Measurements from ENCODE around the gene KDELR3.
"Not testable (repeated sequence)": the region's sequence is repeated elsewhere in the genome, so short reads cannot be mapped to it uniquely, and the experiment has no call there.

The KDELR3 gene

DNA sequence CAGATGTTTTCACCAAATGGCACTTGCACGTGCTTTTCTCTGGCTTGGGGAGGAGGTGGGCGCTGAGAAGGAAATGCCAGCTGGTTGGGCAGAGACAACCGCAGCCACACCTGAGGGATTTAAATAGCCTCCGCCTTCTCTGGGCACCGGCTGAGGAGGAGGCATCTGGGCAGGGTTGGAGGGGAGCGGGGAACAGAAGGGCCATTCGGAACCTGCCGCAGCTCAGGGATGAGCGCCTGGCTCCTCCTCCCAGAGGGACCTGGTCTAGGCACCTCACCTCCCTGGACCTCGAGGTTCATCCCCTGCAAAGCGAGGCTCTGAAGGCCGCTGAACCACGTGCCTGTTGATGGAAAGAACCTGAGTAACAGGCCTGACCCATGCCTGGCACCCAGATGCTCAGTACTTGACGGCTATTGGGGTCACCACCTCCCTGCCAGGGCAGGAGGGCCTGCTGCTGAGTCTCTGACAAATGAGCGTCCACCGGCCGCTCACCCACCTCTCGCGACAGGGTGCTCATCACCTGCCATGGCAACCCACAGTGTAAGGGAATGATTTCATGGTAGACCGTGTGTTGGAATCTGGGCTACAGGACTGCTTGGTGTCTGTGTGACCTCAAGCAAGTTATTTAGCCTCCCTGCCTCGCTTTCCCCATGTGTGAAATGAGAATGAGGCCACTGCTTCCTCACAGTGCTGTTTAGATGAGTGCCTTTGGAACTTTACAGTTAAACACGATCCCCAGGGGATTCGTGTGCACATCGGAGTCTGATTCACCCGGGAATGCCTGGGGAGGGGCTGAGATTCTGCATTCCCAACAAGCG, 2.0 kb upstream of the KDELR3 start:
- DNase-seq (ENCODE audit: extremely low read depth, low read depth), result no peak
- TF ChIP-seq, protein P1, sequence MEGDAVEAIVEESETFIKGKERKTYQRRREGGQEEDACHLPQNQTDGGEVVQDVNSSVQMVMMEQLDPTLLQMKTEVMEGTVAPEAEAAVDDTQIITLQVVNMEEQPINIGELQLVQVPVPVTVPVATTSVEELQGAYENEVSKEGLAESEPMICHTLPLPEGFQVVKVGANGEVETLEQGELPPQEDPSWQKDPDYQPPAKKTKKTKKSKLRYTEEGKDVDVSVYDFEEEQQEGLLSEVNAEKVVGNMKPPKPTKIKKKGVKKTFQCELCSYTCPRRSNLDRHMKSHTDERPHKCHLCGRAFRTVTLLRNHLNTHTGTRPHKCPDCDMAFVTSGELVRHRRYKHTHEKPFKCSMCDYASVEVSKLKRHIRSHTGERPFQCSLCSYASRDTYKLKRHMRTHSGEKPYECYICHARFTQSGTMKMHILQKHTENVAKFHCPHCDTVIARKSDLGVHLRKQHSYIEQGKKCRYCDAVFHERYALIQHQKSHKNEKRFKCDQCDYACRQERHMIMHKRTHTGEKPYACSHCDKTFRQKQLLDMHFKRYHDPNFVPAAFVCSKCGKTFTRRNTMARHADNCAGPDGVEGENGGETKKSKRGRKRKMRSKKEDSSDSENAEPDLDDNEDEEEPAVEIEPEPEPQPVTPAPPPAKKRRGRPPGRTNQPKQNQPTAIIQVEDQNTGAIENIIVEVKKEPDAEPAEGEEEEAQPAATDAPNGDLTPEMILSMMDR (IDR thresholded peaks at IDR 0.05; ENCODE audit: low read depth, low read length), result no peak

DNA sequence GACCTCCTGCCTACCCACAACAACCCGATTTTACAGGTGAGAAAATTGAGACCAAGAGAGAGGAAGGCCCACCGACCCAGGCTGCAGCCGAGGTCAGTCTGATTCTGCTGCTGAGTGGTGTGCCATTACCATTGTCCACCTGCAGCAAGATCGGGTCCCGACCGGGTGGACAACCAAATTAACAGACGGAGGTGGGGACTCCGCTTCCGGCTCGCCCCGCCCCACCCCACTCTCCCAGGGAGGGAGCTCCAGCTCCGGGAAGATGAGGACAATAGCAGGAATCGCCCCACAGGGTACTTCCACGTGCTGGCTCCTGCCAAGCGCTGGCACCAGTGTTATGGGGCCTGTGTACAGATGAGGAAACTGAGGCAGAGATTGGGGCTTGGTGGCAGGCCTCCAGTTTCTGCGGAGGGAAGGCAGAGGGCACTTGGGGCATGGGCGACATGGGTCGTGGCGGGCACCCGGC, 425 bp upstream of the KDELR3 start:
- no peak for DNase-seq (ENCODE audit: extremely low read depth, low read depth)
- TF ChIP-seq, protein P1 (IDR thresholded peaks at IDR 0.05; ENCODE audit: low read depth, low read length), result no peak

DNA sequence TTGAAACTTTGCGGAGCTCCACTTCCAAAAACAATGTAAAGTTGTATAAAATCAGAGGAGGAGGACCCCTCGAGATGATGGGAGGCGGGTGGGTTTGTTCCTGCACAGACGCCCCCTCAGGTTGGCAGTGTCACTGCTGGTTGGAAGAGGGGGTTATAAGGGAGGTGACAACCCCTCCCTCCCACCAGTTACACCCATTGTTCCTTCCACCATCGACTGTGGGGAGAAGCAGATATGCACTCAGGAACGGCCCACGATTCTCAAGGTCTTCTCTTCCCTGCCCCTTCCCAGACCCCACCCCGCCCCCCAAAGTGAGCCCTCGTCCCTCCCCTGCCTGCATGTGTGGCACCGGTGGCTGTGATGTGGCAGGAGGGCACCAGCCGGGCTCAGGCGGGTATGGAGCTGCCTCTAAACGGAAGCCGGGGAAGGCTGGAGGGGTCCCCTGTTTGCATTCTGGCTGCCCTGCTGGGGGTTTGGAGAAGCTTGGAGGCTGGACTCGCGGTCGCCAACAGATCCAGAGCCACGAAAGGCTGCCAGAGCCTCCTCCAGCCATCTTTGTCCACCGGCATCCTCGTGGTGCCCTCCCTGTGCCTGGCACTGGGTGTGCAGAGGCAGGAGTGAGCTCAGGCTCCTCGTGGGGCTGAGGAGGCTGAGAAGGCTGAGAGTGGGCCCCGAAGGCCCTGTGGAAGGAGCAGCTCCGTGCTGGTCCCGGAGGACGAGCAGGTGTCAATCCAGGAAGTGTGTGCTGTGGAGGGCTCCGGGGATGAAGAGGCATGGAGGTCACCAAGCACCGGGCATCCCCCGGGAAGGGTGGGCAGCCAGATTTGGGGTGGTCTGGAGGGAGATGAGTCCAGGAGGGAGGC, 778 bp downstream of the KDELR3 start:
- TF ChIP-seq, protein P1 (IDR thresholded peaks at IDR 0.05; ENCODE audit: low read depth, low read length), result peak; percentile 29
- DNase-seq (ENCODE audit: extremely low read depth, low read depth), result no peak

DNA sequence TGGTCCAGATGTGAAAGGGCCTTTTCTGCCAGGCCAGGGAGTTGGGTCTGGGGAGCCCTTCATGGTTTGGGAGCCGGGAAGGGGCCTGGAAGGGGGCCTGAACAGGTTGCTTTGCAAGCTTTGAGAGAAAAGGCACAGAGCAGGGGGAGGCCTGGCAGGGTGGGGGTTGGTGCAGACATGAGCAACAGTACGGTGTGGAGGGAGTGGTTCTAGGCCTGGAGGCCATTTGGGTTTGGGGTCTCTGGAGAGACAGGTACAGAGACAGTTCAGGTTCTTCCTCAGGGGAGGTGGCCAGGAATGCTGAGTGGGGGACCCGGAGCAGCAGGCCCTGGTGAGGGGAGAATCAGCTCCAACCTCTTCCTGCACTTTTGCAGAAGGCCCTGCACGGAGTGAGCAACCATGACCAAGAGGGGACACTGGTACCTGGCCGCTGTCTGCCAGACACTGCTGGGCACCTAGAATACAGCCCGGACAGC, 1.4 kb downstream of the KDELR3 start:
- DNase-seq (ENCODE audit: extremely low read depth, low read depth), result no peak
- TF ChIP-seq, protein P1 (IDR thresholded peaks at IDR 0.05; ENCODE audit: low read depth, low read length), result no peak

DNA sequence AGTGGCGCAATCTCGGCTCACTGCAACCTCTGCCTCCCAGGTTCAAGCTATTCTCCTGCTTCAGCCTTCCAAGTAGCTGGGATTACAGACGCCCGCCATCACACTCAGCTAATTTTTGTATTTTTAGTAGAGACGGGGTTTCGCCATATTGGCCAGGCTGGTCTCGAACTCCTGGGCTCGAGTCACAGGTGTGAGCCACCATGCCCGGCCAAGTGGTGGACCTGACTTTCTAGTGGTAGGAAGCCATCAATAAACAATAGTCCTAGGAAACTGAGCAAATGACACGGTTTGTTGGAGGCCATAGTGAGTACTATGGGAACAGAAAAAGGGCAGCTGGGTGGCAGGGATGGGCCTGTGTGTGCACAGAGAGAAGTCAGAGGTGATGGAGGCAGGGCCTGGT, 2.3 kb downstream of the KDELR3 start:
- DNase-seq (ENCODE audit: extremely low read depth, low read depth), result not testable (repeated sequence)

DNA sequence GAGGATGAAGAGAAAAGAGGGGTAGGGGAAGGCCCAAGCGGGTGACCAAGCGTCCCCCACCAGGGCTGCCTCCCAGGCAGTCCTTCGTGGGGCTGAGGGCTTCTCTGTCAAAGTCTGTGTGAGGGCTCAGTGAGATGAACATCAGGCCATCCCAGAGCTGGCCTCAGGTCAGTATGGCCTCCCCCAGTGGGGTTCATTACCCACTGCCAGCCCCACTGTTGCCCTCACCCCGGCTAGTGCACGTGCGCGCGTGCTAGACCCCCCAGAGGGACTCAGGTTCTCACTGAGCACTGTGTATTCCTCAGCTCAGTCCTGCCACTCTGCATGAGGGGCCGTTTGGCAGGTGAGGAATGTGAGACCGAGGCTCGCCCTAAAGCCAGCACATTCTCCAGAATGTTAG, 3.3 kb downstream of the KDELR3 start:
- DNase-seq (ENCODE audit: extremely low read depth, low read depth), result no peak
- TF ChIP-seq, protein P1 (IDR thresholded peaks at IDR 0.05; ENCODE audit: low read depth, low read length), result no peak

DNA sequence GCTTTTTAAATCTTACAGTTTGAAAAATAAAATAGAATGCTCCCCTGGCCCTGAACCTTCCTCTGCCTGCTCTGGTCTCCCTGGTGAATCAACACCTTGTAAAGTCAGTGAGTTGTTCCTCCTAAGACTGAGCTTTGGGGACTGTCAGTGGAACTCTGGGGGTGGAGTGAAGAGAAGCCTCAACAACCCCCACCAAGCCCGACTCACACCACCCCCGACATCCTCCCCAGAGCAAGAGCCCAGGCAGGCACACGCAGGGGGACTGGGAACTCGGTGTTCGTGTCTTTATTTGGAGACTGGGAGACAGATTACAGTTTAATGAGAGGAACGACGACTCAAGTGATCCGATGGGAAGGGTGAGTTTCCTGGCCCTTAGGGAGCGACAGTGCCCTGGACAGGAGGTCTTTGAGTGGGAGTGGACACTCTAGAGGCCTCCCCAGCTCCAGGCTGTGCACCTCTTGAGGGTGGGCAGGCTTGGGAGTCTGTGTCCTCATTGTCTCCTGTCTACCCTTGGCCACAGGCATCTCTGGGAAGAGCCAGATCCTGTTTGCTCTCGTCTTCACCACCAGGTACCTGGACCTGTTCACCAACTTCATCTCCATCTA, 6.2 kb downstream of the KDELR3 start:
- no peak for DNase-seq (ENCODE audit: extremely low read depth, low read depth)
- TF ChIP-seq, protein P1 (IDR thresholded peaks at IDR 0.05; ENCODE audit: low read depth, low read length), result no peak

All from AG09319 (cell line).